ENCODE measurements around the gene KLK4.

The KLK4 gene

DNA sequence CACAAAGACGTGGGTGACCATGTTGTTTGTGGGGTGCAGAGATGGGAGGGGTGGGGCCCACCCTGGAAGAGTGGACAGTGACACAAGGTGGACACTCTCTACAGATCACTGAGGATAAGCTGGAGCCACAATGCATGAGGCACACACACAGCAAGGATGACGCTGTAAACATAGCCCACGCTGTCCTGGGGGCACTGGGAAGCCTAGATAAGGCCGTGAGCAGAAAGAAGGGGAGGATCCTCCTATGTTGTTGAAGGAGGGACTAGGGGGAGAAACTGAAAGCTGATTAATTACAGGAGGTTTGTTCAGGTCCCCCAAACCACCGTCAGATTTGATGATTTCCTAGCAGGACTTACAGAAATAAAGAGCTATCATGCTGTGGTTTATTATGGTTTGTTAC, 32.3 kb downstream of the KLK4 start:
- DNase-seq, result no peak

DNA sequence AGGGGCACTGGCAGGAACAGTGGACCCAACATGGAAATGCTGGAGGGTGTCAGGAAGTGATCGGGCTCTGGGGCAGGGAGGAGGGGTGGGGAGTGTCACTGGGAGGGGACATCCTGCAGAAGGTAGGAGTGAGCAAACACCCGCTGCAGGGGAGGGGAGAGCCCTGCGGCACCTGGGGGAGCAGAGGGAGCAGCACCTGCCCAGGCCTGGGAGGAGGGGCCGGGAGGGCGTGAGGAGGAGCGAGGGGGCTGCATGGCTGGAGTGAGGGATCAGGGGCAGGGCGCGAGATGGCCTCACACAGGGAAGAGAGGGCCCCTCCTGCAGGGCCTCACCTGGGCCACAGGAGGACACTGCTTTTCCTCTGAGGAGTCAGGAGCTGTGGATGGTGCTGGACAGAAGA, 33.9 kb downstream of the KLK4 start:
- DNase-seq, result no peak

DNA sequence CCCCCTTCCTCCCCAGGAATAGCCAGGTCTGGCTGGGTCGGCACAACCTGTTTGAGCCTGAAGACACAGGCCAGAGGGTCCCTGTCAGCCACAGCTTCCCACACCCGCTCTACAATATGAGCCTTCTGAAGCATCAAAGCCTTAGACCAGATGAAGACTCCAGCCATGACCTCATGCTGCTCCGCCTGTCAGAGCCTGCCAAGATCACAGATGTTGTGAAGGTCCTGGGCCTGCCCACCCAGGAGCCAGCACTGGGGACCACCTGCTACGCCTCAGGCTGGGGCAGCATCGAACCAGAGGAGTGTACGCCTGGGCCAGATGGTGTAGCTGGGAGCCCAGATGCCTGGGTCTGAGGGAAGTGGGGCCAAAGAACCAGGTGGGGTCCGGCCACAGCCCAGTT, 34.7 kb downstream of the KLK4 start:
- DNase-seq, result no peak

DNA sequence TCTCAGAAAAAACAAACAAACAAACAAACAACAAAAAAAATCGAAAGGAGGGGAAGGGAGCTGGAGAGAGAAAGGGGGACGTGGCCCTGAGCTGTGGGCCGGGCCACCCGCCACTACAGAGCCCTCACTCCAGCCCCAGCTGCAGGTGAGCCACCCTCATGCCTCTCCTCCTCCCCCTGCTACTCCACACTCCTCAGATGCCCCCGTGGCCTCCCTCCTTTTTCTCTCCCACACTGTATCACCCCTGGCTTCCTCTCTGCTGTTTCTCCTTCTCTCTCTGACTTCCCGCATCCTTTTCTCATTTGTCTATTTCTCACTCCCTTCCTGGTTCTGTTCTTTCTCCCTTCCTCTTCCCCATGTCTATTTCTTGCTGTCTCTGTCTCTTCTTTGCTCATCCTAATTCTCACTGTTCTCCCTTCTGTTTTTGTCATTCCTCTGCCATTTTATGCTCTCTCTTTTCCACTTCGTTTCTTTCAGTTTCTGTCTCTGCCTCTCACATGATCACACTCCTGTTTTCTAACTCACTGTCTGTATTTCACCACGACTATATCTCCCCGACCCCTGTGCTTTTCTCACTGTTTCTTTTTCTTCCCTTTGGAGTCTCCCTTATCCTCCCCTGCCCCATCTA, 35.3 kb downstream of the KLK4 start:
- DNase-seq, result no peak

DNA sequence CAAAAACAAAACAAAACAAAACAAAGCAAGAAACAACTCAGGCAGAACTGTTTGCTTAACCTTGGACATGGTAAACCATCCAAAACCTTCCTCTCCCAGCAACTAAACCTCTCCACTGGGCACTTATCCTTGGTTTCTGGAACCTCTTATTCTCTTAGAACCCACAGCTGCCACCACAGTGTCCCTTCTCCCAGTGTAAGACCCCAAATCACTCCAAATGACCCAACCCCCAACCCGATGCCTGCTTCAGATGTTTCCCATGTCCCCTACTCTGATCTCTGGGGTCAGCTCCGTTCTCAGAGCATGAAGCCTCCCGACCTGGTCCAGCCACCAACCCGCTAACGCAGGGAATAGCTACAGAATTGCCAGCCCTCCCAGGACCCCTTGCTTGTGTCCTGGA, 37.0 kb downstream of the KLK4 start:
- DNase-seq, result no peak

DNA sequence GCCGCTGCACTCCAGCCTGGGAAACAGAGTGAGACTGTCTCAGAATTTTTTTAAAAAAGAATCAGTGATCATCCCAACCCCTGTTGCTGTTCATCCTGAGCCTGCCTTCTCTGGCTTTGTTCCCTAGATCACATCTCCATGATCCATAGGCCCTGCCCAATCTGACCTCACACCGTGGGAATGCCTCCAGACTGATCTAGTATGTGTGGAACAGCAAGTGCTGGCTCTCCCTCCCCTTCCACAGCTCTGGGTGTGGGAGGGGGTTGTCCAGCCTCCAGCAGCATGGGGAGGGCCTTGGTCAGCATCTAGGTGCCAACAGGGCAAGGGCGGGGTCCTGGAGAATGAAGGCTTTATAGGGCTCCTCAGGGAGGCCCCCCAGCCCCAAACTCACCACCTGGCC, 38.1 kb downstream of the KLK4 start, which contains the start of gene KLK2:
Gene KLK2, plus strand, starts transcription at position 384 of the 400 bp plus-strand sequence. CDS start 35 bp downstream, outside the sequence.
- DNase-seq, result no peak

DNA sequence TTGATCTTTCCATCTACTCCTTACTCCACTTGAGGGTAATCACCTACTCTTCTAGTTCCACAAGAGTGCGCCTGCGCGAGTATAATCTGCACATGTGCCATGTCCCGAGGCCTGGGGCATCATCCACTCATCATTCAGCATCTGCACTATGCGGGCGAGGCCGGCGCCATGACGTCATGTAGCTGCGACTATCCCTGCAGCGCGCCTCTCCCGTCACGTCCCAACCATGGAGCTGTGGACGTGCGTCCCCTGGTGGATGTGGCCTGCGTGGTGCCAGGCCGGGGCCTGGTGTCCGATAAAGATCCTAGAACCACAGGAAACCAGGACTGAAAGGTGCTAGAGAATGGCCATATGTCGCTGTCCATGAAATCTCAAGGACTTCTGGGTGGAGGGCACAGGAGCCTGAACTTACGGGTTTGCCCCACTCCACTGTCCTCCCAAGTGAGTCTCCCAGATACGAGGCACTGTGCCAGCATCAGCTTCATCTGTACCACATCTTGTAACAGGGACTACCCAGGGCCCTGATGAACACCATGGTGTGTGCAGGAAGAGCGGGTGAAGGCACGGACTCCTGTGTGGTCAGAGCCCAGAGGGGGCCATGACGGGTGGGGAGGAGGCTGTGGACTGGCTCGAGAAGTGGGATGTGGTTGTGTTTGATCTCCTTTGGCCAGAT, 40.6 kb downstream of the KLK4 start:
- DNase-seq, result no peak

DNA sequence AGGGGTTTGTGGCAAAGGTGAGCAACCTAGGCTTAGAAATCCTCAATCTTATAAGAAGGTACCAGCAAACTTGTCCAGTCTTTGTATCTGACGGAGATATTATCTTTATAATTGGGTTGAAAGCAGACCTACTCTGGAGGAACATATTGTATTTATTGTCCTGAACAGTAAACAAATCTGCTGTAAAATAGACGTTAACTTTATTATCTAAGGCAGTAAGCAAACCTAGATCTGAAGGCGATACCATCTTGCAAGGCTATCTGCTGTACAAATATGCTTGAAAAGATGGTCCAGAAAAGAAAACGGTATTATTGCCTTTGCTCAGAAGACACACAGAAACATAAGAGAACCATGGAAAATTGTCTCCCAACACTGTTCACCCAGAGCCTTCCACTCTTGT, 41.7 kb downstream of the KLK4 start:
- no peak for DNase-seq

DNA sequence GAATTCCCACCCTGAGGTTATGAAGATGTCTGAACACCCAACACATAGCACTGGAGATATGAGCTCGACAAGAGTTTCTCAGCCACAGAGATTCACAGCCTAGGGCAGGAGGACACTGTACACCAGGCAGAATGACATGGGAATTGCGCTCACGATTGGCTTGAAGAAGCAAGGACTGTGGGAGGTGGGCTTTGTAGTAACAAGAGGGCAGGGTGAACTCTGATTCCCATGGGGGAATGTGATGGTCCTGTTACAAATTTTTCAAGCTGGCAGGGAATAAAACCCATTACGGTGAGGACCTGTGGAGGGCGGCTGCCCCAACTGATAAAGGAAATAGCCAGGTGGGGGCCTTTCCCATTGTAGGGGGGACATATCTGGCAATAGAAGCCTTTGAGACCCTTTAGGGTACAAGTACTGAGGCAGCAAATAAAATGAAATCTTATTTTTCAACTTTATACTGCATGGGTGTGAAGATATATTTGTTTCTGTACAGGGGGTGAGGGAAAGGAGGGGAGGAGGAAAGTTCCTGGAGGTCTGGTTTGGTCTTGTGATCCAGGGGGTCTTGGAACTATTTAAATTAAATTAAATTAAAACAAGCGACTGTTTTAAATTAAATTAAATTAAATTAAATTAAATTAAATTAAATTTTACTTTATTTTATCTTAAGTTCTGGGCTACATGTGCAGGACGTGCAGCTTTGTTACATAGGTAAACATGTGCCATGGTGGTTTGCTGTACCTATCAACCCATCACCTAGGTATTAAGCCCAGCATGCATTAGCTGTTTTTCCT, 49.5 kb downstream of the KLK4 start:
- no peak for DNase-seq

DNA sequence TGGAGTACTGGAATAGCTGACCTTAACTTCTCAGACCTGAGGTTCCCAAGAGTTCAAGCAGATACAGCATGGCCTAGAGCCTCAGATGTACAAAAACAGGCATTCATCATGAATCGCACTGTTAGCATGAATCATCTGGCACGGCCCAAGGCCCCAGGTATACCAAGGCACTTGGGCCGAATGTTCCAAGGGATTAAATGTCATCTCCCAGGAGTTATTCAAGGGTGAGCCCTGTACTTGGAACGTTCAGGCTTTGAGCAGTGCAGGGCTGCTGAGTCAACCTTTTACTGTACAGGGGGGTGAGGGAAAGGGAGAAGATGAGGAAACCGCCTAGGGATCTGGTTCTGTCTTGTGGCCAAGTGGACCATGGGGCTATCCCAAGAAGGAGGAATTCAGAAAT, 50.2 kb downstream of the KLK4 start:
- no peak for DNase-seq

DNA sequence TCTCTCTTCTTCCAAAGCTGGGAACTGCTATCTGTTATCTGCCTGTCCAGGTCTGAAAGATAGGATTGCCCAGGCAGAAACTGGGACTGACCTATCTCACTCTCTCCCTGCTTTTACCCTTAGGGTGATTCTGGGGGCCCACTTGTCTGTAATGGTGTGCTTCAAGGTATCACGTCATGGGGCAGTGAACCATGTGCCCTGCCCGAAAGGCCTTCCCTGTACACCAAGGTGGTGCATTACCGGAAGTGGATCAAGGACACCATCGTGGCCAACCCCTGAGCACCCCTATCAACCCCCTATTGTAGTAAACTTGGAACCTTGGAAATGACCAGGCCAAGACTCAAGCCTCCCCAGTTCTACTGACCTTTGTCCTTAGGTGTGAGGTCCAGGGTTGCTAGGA, 51.3 kb downstream of the KLK4 start:
- DNase-seq, result no peak

DNA sequence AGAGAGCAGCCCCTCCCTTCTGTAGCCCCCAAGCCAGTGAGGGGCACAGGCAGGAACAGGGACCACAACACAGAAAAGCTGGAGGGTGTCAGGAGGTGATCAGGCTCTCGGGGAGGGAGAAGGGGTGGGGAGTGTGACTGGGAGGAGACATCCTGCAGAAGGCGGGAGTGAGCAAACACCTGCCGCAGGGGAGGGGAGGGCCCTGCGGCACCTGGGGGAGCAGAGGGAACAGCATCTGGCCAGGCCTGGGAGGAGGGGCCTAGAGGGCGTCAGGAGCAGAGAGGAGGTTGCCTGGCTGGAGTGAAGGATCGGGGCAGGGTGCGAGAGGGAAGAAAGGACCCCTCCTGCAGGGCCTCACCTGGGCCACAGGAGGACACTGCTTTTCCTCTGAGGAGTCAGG, 52.3 kb downstream of the KLK4 start:
- DNase-seq, result no peak

DNA sequence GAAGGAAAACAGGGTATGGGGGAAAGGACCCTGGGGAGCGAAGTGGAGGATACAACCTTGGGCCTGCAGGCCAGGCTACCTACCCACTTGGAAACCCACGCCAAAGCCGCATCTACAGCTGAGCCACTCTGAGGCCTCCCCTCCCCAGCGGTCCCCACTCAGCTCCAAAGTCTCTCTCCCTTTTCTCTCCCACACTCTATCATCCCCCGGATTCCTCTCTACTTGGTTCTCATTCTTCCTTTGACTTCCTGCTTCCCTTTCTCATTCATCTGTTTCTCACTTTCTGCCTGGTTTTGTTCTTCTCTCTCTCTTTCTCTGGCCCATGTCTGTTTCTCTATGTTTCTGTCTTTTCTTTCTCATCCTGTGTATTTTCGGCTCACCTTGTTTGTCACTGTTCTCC, 53.8 kb downstream of the KLK4 start:
- no peak for DNase-seq
